ENCODE data around the gene CIB4.
A peak's percentile ranks its signal among the peaks of the same experiment; 100 is the strongest.
"Not testable (repeated sequence)": the region's sequence is repeated elsewhere in the genome, so short reads cannot be mapped to it uniquely, and the experiment has no call there.

The CIB4 gene

GRCh38 chr2:26570083-26570430, 71.1 kb downstream of the CIB4 start:
- no peaks in the 10 kb centered on the region for H3K9me3 ChIP-seq (ENCODE audit: control insufficient read depth in 2 of 2, low read length in 2 of 2)
- H3K36me3 ChIP-seq (ENCODE audit: control insufficient read depth in 2 of 2, insufficient read depth in 2 of 2, low read length in 2 of 2) = no peaks in the 10 kb centered on the region

GRCh38 chr2:26569216-26570082, 71.7 kb downstream of the CIB4 start:
- peaks cover 0 to 5% of the 10 kb centered on the region in 2 donors for H3K27me3 ChIP-seq (ENCODE audit: control insufficient read depth in 2 of 2, insufficient read depth in 2 of 2, low read length in 2 of 2)
- no peaks in the 10 kb centered on the region for H3K36me3 ChIP-seq (ENCODE audit: control insufficient read depth in 2 of 2, insufficient read depth in 2 of 2, low read length in 2 of 2)
- H3K27ac ChIP-seq (ENCODE audit: low read depth in 2 of 2, low read length in 2 of 2) = no peak overlapping the region
- H3K4me1 ChIP-seq (ENCODE audit: control insufficient read depth in 2 of 2, insufficient read depth in 2 of 2, low read length in 2 of 2) = no peaks in the 10 kb centered on the region
- H3K9me3 ChIP-seq (ENCODE audit: control insufficient read depth in 2 of 2, low read length in 2 of 2) = no peaks in the 10 kb centered on the region
- no peak overlapping the region for H3K4me3 ChIP-seq (ENCODE audit: low read length in 2 of 2)
- no peak overlapping the region for H3K9ac ChIP-seq (ENCODE audit: low read depth in 1 of 2, low read length in 2 of 2)

More at GRCh38 chr2:26570083-26570430, 71.1 kb downstream of the CIB4 start:
- Histone ChIP-seq H3K9ac (ENCODE audit: low read depth in 1 of 2, low read length in 2 of 2) (no peak overlapping the region), H3K27me3 (ENCODE audit: control insufficient read depth in 2 of 2, insufficient read depth in 2 of 2, low read length in 2 of 2) (peaks cover 0 to 5% of the 10 kb centered on the region in 2 donors), H3K4me1 (ENCODE audit: control insufficient read depth in 2 of 2, insufficient read depth in 2 of 2, low read length in 2 of 2) (no peaks in the 10 kb centered on the region), H3K27ac (ENCODE audit: low read depth in 2 of 2, low read length in 2 of 2) (no peak overlapping the region), H3K4me3 (ENCODE audit: low read length in 2 of 2) (no peak overlapping the region)

GRCh38 chr2:26568076-26568890, 72.9 kb downstream of the CIB4 start:
- no peaks in the 10 kb centered on the region for H3K9me3 ChIP-seq (ENCODE audit: control insufficient read depth in 2 of 2, low read length in 2 of 2)
- H3K27ac ChIP-seq (ENCODE audit: low read depth in 2 of 2, low read length in 2 of 2) = no peak overlapping the region
- H3K27me3 ChIP-seq (ENCODE audit: control insufficient read depth in 2 of 2, insufficient read depth in 2 of 2, low read length in 2 of 2) = peaks cover 2 to 7% of the 10 kb centered on the region in 2 donors

GRCh38 chr2:26567534-26567933, 73.6 kb downstream of the CIB4 start:
- Histone ChIP-seq H3K9ac (ENCODE audit: low read depth in 1 of 2, low read length in 2 of 2) (no peak overlapping the region), H3K36me3 (ENCODE audit: control insufficient read depth in 2 of 2, insufficient read depth in 2 of 2, low read length in 2 of 2) (no peaks in the 10 kb centered on the region), H3K27ac (ENCODE audit: low read depth in 2 of 2, low read length in 2 of 2) (no peak overlapping the region), H3K4me3 (ENCODE audit: low read length in 2 of 2) (no peak overlapping the region), H3K9me3 (ENCODE audit: control insufficient read depth in 2 of 2, low read length in 2 of 2) (no peaks in the 10 kb centered on the region), H3K27me3 (ENCODE audit: control insufficient read depth in 2 of 2, insufficient read depth in 2 of 2, low read length in 2 of 2) (peaks cover 6 to 7% of the 10 kb centered on the region in 2 donors), H3K4me1 (ENCODE audit: control insufficient read depth in 2 of 2, insufficient read depth in 2 of 2, low read length in 2 of 2) (peaks cover 4 to 6% of the 10 kb centered on the region in 2 donors)

More at GRCh38 chr2:26568076-26568890, 72.9 kb downstream of the CIB4 start:
- no peaks in the 10 kb centered on the region for H3K36me3 ChIP-seq (ENCODE audit: control insufficient read depth in 2 of 2, insufficient read depth in 2 of 2, low read length in 2 of 2)
- H3K4me3 ChIP-seq (ENCODE audit: low read length in 2 of 2) = no peak overlapping the region
- H3K9ac ChIP-seq (ENCODE audit: low read depth in 1 of 2, low read length in 2 of 2) = no peak overlapping the region
- H3K4me1 ChIP-seq (ENCODE audit: control insufficient read depth in 2 of 2, insufficient read depth in 2 of 2, low read length in 2 of 2) = no peaks in the 10 kb centered on the region

- H3K4me1 ChIP-seq (ENCODE audit: control insufficient read depth in 2 of 2, insufficient read depth in 2 of 2, low read length in 2 of 2) = peaks cover 6 to 11% of the 10 kb centered on the region in 2 donors
- H3K9me3 ChIP-seq (ENCODE audit: control insufficient read depth in 2 of 2, low read length in 2 of 2); H3K27me3 ChIP-seq (ENCODE audit: control insufficient read depth in 2 of 2, insufficient read depth in 2 of 2, low read length in 2 of 2); H3K4me3 ChIP-seq (ENCODE audit: low read length in 2 of 2); H3K27ac ChIP-seq (ENCODE audit: low read depth in 2 of 2, low read length in 2 of 2); H3K36me3 ChIP-seq (ENCODE audit: control insufficient read depth in 2 of 2, insufficient read depth in 2 of 2, low read length in 2 of 2); H3K9ac ChIP-seq (ENCODE audit: low read depth in 1 of 2, low read length in 2 of 2): not testable (repeated sequence)
These were observed 74.4 kb downstream of the CIB4 start for GRCh38 chr2:26566731-26567130.

GRCh38 chr2:26566081-26566375, 75.1 kb downstream of the CIB4 start:
- Histone ChIP-seq H3K4me1 (ENCODE audit: control insufficient read depth in 2 of 2, insufficient read depth in 2 of 2, low read length in 2 of 2) (peaks cover 6 to 11% of the 10 kb centered on the region in 2 donors), H3K27me3 (ENCODE audit: control insufficient read depth in 2 of 2, insufficient read depth in 2 of 2, low read length in 2 of 2) (peaks cover 7 to 10% of the 10 kb centered on the region in 2 donors), H3K4me3 (ENCODE audit: low read length in 2 of 2) (no peak overlapping the region), H3K9ac (ENCODE audit: low read depth in 1 of 2, low read length in 2 of 2) (no peak overlapping the region), H3K9me3 (ENCODE audit: control insufficient read depth in 2 of 2, low read length in 2 of 2) (no peaks in the 10 kb centered on the region), H3K36me3 (ENCODE audit: control insufficient read depth in 2 of 2, insufficient read depth in 2 of 2, low read length in 2 of 2) (no peaks in the 10 kb centered on the region), H3K27ac (ENCODE audit: low read depth in 2 of 2, low read length in 2 of 2) (no peak overlapping the region)

GRCh38 chr2:26564121-26564644, 77.0 kb downstream of the CIB4 start:
- peaks cover 8 to 16% of the 10 kb centered on the region in 2 donors for H3K27me3 ChIP-seq (ENCODE audit: control insufficient read depth in 2 of 2, insufficient read depth in 2 of 2, low read length in 2 of 2)
- H3K9me3 ChIP-seq (ENCODE audit: control insufficient read depth in 2 of 2, low read length in 2 of 2) = no peaks in the 10 kb centered on the region
- no peak overlapping the region for H3K9ac ChIP-seq (ENCODE audit: low read depth in 1 of 2, low read length in 2 of 2)
- no peak overlapping the region for H3K27ac ChIP-seq (ENCODE audit: low read depth in 2 of 2, low read length in 2 of 2)
- H3K4me1 ChIP-seq (ENCODE audit: control insufficient read depth in 2 of 2, insufficient read depth in 2 of 2, low read length in 2 of 2) = peaks cover 6 to 11% of the 10 kb centered on the region in 2 donors
- H3K36me3 ChIP-seq (ENCODE audit: control insufficient read depth in 2 of 2, insufficient read depth in 2 of 2, low read length in 2 of 2) = no peaks in the 10 kb centered on the region
- H3K4me3 ChIP-seq (ENCODE audit: low read length in 2 of 2) = no peak overlapping the region

GRCh38 chr2:26563686-26564085, 77.5 kb downstream of the CIB4 start:
- H3K9ac ChIP-seq (ENCODE audit: low read depth in 1 of 2, low read length in 2 of 2) = no peak overlapping the region
- H3K27me3 ChIP-seq (ENCODE audit: control insufficient read depth in 2 of 2, insufficient read depth in 2 of 2, low read length in 2 of 2) = peaks cover 10 to 21% of the 10 kb centered on the region in 2 donors

GRCh38 chr2:26562811-26563645, 78.1 kb downstream of the CIB4 start:
- peaks cover 6 to 11% of the 10 kb centered on the region in 2 donors for H3K4me1 ChIP-seq (ENCODE audit: control insufficient read depth in 2 of 2, insufficient read depth in 2 of 2, low read length in 2 of 2)
- H3K36me3 ChIP-seq (ENCODE audit: control insufficient read depth in 2 of 2, insufficient read depth in 2 of 2, low read length in 2 of 2) = no peaks in the 10 kb centered on the region
- H3K9me3 ChIP-seq (ENCODE audit: control insufficient read depth in 2 of 2, low read length in 2 of 2) = no peaks in the 10 kb centered on the region
- peak overlapping the region in 1 of 2 donors; percentile 57 for H3K9ac ChIP-seq (ENCODE audit: low read depth in 1 of 2, low read length in 2 of 2)
- H3K27me3 ChIP-seq (ENCODE audit: control insufficient read depth in 2 of 2, insufficient read depth in 2 of 2, low read length in 2 of 2) = peaks cover 10 to 27% of the 10 kb centered on the region in 2 donors
- no peak overlapping the region for H3K27ac ChIP-seq (ENCODE audit: low read depth in 2 of 2, low read length in 2 of 2)
- H3K4me3 ChIP-seq (ENCODE audit: low read length in 2 of 2) = peak overlapping the region; percentile 56 to 58

More at GRCh38 chr2:26563686-26564085, 77.5 kb downstream of the CIB4 start:
- Histone ChIP-seq H3K27ac (ENCODE audit: low read depth in 2 of 2, low read length in 2 of 2) (no peak overlapping the region), H3K9me3 (ENCODE audit: control insufficient read depth in 2 of 2, low read length in 2 of 2) (no peaks in the 10 kb centered on the region), H3K4me3 (ENCODE audit: low read length in 2 of 2) (no peak overlapping the region), H3K36me3 (ENCODE audit: control insufficient read depth in 2 of 2, insufficient read depth in 2 of 2, low read length in 2 of 2) (no peaks in the 10 kb centered on the region), H3K4me1 (ENCODE audit: control insufficient read depth in 2 of 2, insufficient read depth in 2 of 2, low read length in 2 of 2) (peaks cover 6 to 11% of the 10 kb centered on the region in 2 donors)
